ENCODE measurements around the gene CDK5R2.

DNA sequence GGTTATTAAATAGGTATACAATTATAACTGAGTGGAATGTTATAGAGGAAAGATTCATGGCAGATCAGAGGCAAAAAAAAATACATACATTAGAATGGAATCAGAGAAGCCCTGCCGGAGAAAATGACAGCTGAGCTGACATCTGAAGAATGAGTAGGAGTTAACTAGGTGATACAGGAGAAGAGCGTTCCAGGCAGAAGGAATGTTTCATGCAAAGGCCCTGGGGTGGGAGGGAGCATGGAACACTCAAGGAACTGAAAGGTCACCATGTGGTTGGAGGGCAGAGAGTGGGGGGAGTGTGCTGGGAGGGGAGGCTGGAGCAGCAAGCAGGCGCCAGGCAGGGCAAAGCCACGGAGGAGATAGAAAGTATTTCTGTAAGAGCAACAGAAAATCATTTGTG, 31.6 kb upstream of the CDK5R2 start:
- TF ChIP-seq EZH2 (IDR thresholded peaks at IDR 0.05; ENCODE audit: insufficient read depth, poor library complexity, severe bottlenecking) (no peak), EZH2phosphoT487 (IDR thresholded peaks at IDR 0.05; ENCODE audit: insufficient read depth, low read depth) (no peak)

Data from GM23248 (cell line).